HG02642 (cell line): ENCODE data around the gene NMUR1.
A peak's percentile ranks its signal among the peaks of the same experiment; 100 is the strongest.
"Not testable (repeated sequence)": the region's sequence is repeated elsewhere in the genome, so short reads cannot be mapped to it uniquely, and the experiment has no call there.

Experiments
- ATAC-seq: cut with Tn5 transposase; IDR thresholded peaks from one replicate; pipeline ENCODE4 v1.9.1; 2021; ENCODE audit warnings: mild to moderate bottlenecking; ENCODE audit not compliant: unreplicated experiment, poor library complexity

The NMUR1 gene

GRCh38 chr2:231530099-231531011 is at the start of gene NMUR1:
NMUR1 (minus strand) TSS chr2:231530445; CDS start chr2:231530361, 84 bp downstream.
- ATAC-seq, result peak; percentile 54

- no peak for ATAC-seq
These were observed 49.3 kb upstream of the NMUR1 start for GRCh38 chr2:231579560-231579959.

DNA sequence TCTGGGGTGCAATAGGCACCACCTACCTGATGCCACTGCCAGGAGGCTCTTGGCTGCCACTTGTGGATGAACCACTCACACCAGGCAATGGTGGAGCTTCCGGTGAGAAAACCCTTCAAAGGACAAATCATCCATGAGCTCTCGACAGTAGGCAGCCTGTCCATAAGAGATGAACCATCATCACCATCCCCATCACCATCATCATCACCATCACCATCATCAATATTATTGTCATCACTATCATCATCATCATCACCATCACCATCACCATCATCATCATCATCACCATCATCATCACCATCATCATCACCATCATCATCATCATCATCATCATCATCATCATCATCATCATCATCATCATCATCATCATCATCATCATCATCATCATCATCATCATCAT is 48.4 kb upstream of the NMUR1 start:
- ATAC-seq, result not testable (repeated sequence)

DNA sequence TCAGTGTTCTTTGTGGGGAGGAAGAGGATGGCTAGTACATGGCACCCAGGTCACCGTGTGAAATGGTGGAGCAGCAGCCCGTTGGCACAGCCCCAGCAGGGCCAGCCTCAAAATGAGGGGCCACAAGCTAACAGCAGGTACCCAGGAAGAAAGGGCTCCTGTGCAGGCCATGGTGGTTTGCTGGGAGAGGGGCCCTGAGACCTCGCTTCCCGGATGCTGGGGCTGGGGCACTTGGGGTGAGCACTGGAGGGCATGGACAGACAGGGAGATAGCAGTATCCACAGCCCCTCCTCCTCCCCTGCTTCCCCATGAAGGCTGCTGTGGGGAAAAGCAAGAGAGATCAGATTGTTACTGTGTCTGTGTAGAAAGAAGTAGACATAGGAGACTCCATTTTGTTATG is 46.2 kb upstream of the NMUR1 start:
- ATAC-seq, result no peak

- no peak for ATAC-seq
These were observed 45.5 kb upstream of the NMUR1 start for GRCh38 chr2:231575612-231576256.

- ATAC-seq, result no peak
These were observed 43.6 kb upstream of the NMUR1 start for GRCh38 chr2:231573698-231574421.

GRCh38 chr2:231573096-231573495 is 42.9 kb upstream of the NMUR1 start:
- no peak for ATAC-seq

DNA sequence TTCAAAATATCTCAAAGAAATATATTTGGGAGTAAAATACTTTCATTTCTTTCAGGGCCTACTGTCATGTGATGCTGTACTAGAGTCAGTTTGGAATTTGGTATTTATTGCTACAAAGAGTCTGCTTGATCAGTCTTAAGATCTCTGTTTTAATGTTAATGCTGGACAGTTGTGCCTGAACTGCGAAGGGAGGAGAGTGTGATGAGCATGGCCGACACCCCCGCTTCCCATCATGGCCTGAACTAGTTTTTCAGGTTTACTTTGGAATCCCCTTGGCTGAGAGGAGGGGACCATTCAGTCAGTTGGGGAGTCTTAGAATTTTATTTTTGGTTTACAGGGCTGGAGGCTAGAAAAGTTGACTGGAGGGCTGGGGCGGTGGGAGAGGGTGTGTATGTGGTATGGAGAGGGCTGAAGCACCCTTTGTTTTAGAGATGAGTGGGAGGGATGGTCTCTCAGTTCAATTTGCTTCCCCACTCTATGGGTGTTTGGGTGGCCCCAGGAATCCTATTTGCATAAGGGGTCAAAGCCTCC is 41.5 kb upstream of the NMUR1 start:
- ATAC-seq, result no peak

GRCh38 chr2:231570915-231571314 is 40.7 kb upstream of the NMUR1 start:
- ATAC-seq, result not testable (repeated sequence)

- no peak for ATAC-seq
These were observed 38.7 kb upstream of the NMUR1 start for GRCh38 chr2:231568785-231569435.

GRCh38 chr2:231568098-231568784 is 38.0 kb upstream of the NMUR1 start:
- no peak for ATAC-seq

DNA sequence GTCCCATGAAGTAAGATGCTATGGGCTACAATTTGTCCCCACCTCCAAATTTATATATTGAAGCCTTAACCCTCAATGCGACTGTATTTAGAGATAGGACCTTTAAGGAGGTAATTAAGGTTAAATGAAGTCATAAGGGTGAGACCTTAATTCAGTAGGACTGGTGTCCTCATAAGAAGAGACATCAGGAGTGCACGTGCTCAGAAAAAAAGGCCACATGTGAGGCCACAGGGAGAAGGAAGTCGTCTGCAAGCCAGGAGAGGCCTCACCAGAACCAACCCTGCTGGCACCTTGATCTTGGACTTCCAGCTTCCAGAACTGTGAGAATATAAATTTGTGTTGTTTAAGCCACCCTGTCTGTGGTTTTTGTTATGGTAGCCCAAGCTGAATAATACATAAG is 36.9 kb upstream of the NMUR1 start:
- ATAC-seq, result no peak

DNA sequence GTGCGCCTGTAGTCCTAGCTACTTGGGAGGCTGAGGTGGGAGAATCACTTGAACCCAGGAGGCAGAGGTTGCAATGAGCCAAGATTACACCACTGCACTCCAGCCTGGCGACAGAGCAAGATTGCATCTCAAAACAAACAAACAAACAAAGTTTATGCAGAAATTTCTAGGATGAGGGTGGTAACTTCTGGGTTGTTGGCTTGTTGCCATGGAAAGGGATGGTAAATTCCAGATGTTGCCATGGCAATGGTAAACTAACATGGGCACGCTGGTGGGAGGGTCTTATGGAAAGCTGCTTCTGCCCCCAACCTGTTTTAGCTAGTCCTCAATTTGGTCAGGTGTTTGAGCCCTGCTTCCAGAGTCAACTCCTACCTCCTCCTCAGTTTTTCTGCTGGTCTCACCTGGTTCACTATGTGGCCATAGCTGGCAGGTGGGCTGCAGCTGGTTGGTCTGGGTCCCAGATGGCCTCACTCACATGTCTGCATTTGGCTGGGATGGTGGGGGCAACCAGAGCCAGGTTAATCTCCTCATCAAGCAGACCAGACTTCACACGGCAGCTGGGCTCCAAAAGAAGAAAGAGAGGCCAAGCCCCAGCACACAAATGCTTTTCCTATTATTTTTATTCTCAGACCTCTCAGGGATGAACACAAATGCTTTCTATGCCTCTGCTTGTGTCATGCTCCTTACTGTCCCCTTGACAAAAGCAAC is 35.8 kb upstream of the NMUR1 start:
- ATAC-seq, result no peak

DNA sequence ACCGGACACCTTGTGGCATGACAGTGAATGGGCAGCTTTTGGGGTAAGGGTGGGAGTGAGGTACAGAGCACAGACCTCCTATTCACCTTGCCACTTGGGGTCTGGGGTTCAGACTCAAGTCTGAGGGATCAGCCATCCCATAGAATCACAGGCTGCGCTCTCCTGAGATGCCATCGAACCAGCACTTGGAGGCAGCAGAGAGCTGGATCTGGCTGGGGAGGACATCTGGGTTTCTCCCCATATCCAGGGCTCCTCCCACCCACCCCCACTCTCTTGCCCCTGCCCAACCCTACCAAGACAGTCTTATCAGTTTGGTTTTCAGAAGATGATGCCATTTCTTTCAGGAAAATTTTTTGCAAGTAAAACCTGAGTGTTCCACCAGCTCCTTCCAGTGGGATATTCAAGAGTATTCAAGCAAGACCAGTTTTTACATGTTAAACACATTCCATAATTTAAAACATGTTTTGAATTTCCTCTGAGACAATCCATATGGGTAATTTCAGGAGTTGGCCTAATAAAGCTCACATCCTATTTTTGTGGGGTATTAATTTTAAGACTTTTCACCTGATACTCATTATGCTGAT is 33.2 kb upstream of the NMUR1 start:
- no peak for ATAC-seq

DNA sequence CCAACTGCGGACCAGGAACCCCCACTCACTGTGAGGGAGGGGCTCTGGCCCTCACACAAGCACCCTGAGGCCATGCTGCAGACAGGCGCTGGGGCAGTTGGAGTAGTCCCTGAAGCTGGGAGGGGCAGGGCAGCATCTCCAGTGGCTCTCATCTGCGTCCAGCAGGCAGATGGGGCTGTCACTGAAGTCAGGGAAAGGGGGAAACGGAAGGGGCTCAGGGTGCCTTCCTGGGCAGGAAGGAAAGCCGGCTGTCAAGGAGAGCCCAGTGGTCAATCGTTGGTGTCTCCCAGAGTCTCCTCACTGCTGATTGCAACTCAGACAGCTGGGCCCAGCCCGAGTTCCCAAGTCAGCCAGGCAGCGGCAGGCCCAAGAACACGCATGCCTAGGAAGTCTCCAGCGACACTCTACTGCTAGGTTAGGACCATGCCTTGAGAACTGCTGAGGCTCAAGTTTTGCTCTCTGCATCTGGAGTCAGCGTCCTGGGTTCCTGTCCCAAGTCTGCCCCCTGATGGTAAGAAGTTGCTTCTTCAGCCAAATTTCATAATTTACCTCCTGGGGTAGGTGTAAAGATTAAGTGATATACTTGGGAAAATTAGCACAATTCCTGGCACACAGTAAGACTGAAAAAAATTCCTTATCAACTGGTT is 27.4 kb upstream of the NMUR1 start:
- ATAC-seq, result peak; percentile 71

GRCh38 chr2:231556981-231557380 is 26.7 kb upstream of the NMUR1 start:
- no peak for ATAC-seq

GRCh38 chr2:231556496-231556895 is 26.3 kb upstream of the NMUR1 start:
- ATAC-seq, result not testable (repeated sequence)
